Vagina (tissue), 2 donors: Measurements from ENCODE around the gene IL18BP.

Experiments
- CTCF ChIP-seq, 3 experiments: fragments of 450-650 bp in 2 of 3; fragments of 200-600 bp in 1 of 3; sonication (generic) in 1 of 3; IDR thresholded peaks; one replicate each; pipeline ENCODE4 v1.5.1; 2017 to 2019; ENCODE audit warnings: antibody characterized with exemption in 3 of 3, mild to moderate bottlenecking in 2 of 3, moderate library complexity in 2 of 3
- POLR2A ChIP-seq, 2 donors: fragments of 450-650 bp; IDR thresholded peaks; one replicate each; pipeline ENCODE4 v1.6.1; 2017; ENCODE audit warnings: antibody characterized with exemption in 2 of 2, mild to moderate bottlenecking in 2 of 2, moderate library complexity in 2 of 2
- POLR2AphosphoS5 ChIP-seq, 2 donors: sonication (generic); formaldehyde crosslinking; IDR thresholded peaks; one replicate each; pipeline ENCODE4 v1.9.0; 2017; ENCODE audit warnings: antibody characterized with exemption in 2 of 2, mild to moderate bottlenecking in 2 of 2, low read depth in 1 of 2; ENCODE audit not compliant: insufficient read depth in 1 of 2

GRCh38 chr11:71951741-71952310, 46.9 kb upstream of the IL18BP start:
- no peak for TF ChIP-seq POLR2AphosphoS5 (IDR thresholded peaks at IDR 0.05; ENCODE audit: insufficient read depth in 1 of 2, low read depth in 1 of 2)
- TF ChIP-seq CTCF (IDR thresholded peaks at IDR 0.05), result no peak
- no peak for TF ChIP-seq POLR2A (IDR thresholded peaks at IDR 0.05)
